Tibial artery (tissue), 4 donors: ENCODE measurements around the gene AGRN.
"Not testable (repeated sequence)": the region's sequence is repeated elsewhere in the genome, so short reads cannot be mapped to it uniquely, and the experiment has no call there.

Experiments used
- DNase-seq, 2 donors: peaks; one replicate each; pipeline ENCODE4 v3.0.0-alpha.2; 2019
- H3K27ac ChIP-seq, 2 donors: fragments of 200-600 bp; sonication (generic) in 1 of 2; 1 replicate in 1 of 2; 2 replicates in 1 of 2; pipeline ENCODE4 v1.5.1; 2018 to 2019; ENCODE audit warnings: mild to moderate bottlenecking in 1 of 2
- H3K27me3 ChIP-seq, 2 donors: fragments of 200-600 bp; sonication (generic) in 1 of 2; one replicate each; pipeline versions ENCODE4 v1.5.1 to v1.6.0; 2016 to 2019
- H3K36me3 ChIP-seq, 3 donors: fragments of 200-600 bp; sonication (generic) in 2 of 3; one replicate each; pipeline ENCODE4 v1.5.1; 2016 to 2019; ENCODE audit warnings: mild to moderate bottlenecking in 2 of 3
- H3K4me1 ChIP-seq, 4 donors: fragments of 200-600 bp; sonication (generic) in 2 of 4; 1 replicate in 3 of 4; 2 replicates in 1 of 4; pipeline ENCODE4 v1.5.1; 2016 to 2019
- H3K4me3 ChIP-seq, 2 donors: fragments of 200-600 bp; sonication (generic) in 1 of 2; 1 replicate in 1 of 2; 2 replicates in 1 of 2; pipeline ENCODE4 v1.5.1; 2018 to 2019; ENCODE audit warnings: mild to moderate bottlenecking in 2 of 2
- H3K9me3 ChIP-seq, 3 donors: fragments of 200-600 bp; sonication (generic) in 1 of 3; one replicate each; pipeline ENCODE4 v1.5.1; 2016 to 2019
- CTCF ChIP-seq, 2 experiments: fragments of 200-600 bp in 1 of 2; fragments of 450-650 bp in 1 of 2; IDR thresholded peaks; one replicate each; pipeline ENCODE4 v1.5.1; 2017 to 2019; ENCODE audit warnings: antibody characterized with exemption in 2 of 2, mild to moderate bottlenecking in 1 of 2, moderate library complexity in 1 of 2
- intact Hi-C: fragments of 100-400 bp; cut with DNase I; formaldehyde crosslinking; loops from one replicate; pipeline ENCODE4 v1.15.0; 2023; ENCODE audit warnings: low total_unique reads

AGRN gene

GRCh38 chr1:1094981-1095380, 75.1 kb downstream of the AGRN start:
- Histone ChIP-seq H3K27me3 (no peaks in the 10 kb centered on the region), H3K4me1 (no peaks in the 10 kb centered on the region), H3K4me3 (no peak overlapping the region), H3K36me3 (peaks cover 0 to 9% (median 0%) of the 10 kb centered on the region in 3 donors), H3K9me3 (no peaks in the 10 kb centered on the region), H3K27ac (no peak overlapping the region)
- TF ChIP-seq CTCF (IDR thresholded peaks at IDR 0.05), result no peak
- no peak for DNase-seq
- intact Hi-C loops, result no loop called here

GRCh38 chr1:1096136-1096535, 76.2 kb downstream of the AGRN start:
- H3K27ac ChIP-seq, H3K27me3 ChIP-seq, intact Hi-C loops, H3K4me1 ChIP-seq, H3K36me3 ChIP-seq, H3K4me3 ChIP-seq, H3K9me3 ChIP-seq: not testable (repeated sequence)
- DNase-seq, result peak; percentile 3

- Histone ChIP-seq H3K4me1 (no peaks in the 10 kb centered on the region), H3K9me3 (no peaks in the 10 kb centered on the region), H3K4me3 (no peak overlapping the region), H3K27me3 (no peaks in the 10 kb centered on the region), H3K27ac (no peak overlapping the region), H3K36me3 (no peaks in the 10 kb centered on the region)
- peak; percentile 2 to 29 for DNase-seq
- no peak for TF ChIP-seq CTCF (IDR thresholded peaks at IDR 0.05)
- intact Hi-C loops, result no loop called here
These were observed 78.9 kb downstream of the AGRN start for GRCh38 chr1:1098681-1099421.

GRCh38 chr1:1099506-1100183, 79.7 kb downstream of the AGRN start:
- TF ChIP-seq CTCF (IDR thresholded peaks at IDR 0.05), result no peak
- peaks cover 0 to 6% (median 0%) of the 10 kb centered on the region in 3 donors for H3K36me3 ChIP-seq
- DNase-seq, result no peak
- H3K27ac ChIP-seq, result no peak overlapping the region
- H3K9me3 ChIP-seq, result no peaks in the 10 kb centered on the region
- no peak overlapping the region for H3K4me3 ChIP-seq
- intact Hi-C loops, result no loop called here
- no peaks in the 10 kb centered on the region for H3K4me1 ChIP-seq
- no peaks in the 10 kb centered on the region for H3K27me3 ChIP-seq

GRCh38 chr1:1100296-1100695, 80.4 kb downstream of the AGRN start:
- intact Hi-C loops, result no loop called here
- peak in 1 of 2 donors; percentile 7 for DNase-seq
- Histone ChIP-seq H3K36me3 (peaks cover 0 to 6% (median 0%) of the 10 kb centered on the region in 3 donors), H3K27ac (no peak overlapping the region), H3K4me1 (no peaks in the 10 kb centered on the region), H3K9me3 (no peaks in the 10 kb centered on the region), H3K27me3 (no peaks in the 10 kb centered on the region), H3K4me3 (no peak overlapping the region)
- no peak for TF ChIP-seq CTCF (IDR thresholded peaks at IDR 0.05)

GRCh38 chr1:1101503-1101902, 81.6 kb downstream of the AGRN start:
- Histone ChIP-seq H3K27ac (no peak overlapping the region), H3K9me3 (no peaks in the 10 kb centered on the region), H3K36me3 (peaks cover 0 to 6% (median 0%) of the 10 kb centered on the region in 3 donors), H3K4me1 (no peaks in the 10 kb centered on the region), H3K27me3 (no peaks in the 10 kb centered on the region), H3K4me3 (no peak overlapping the region)
- no peak for TF ChIP-seq CTCF (IDR thresholded peaks at IDR 0.05)
- DNase-seq, result peak; percentile 5 to 45
- intact Hi-C loops, result no loop called here

- H3K27me3 ChIP-seq, H3K9me3 ChIP-seq, intact Hi-C loops, H3K4me3 ChIP-seq, H3K36me3 ChIP-seq, H3K27ac ChIP-seq, H3K4me1 ChIP-seq: not testable (repeated sequence)
- DNase-seq, result peak in 1 of 2 donors; percentile 27
These were observed 84.2 kb downstream of the AGRN start for GRCh38 chr1:1104152-1104551.
